PC-3 (cell line): Measurements from ENCODE around the gene TWNK. TPM values are rescaled to one million over a fixed set of nuclear protein-coding genes. Genes with fewer than 3 reads are reported as not detected.

Experiments used
- ATAC-seq: fragments of 200-7000 bp; cut with Tn5 transposase; 2 replicates; pipeline ENCODE4 v1.9.1; 2020; ENCODE audit warnings: mild to moderate bottlenecking, moderate library complexity
- BruUV-seq: library from RNA; stranded (reverse); fragments of 400-500 nt; replicated peaks from 2 replicates; lab custom pipeline; 2021; lab: Mats Ljungman, UMichigan
- CTCF ChIA-PET: fragments of 300-600 bp; sonication (Branson Sonifier 250); formaldehyde crosslinking; loops from one replicate; lab custom pipeline; 2022; ENCODE audit warnings: antibody characterized with exemption; lab: Charles Lee
- POLR2A ChIA-PET: fragments of 300-600 bp; sonication (Branson Sonifier 250); formaldehyde crosslinking; loops from one replicate; lab custom pipeline; 2022; ENCODE audit warnings: antibody characterized with exemption; ENCODE audit not compliant: unreplicated experiment; lab: Charles Lee
- DNase-seq: peaks from one replicate; pipeline ENCODE4 v3.0.0-alpha.2; 2015
- H2AFZ ChIP-seq: fragments of 300-600 bp; sonication (generic); 2 replicates; pipeline ENCODE4 v1.6.0; 2016; ENCODE audit warnings: antibody characterized with exemption, low read length
- H3F3A ChIP-seq: fragments of 300-600 bp; sonication (generic); one replicate; pipeline ENCODE4 v1.6.0; 2017; ENCODE audit warnings: antibody characterized with exemption, low read length, control low read depth, mild to moderate bottlenecking; ENCODE audit not compliant: unreplicated experiment
- H3K27ac ChIP-seq: fragments of 300-600 bp; sonication (generic); 2 replicates; pipeline ENCODE4 v1.5.1; 2016; ENCODE audit warnings: mild to moderate bottlenecking, low read length
- H3K27me3 ChIP-seq: fragments of 300-600 bp; sonication (generic); 2 replicates; pipeline ENCODE4 v1.6.1; 2016; ENCODE audit warnings: low read length, mixed read lengths
- H3K36me3 ChIP-seq: fragments of 300-600 bp; sonication (generic); 2 replicates; pipeline ENCODE4 v1.6.1; 2016; ENCODE audit warnings: low read depth, mixed run types, low read length, mixed read lengths
- H3K4me1 ChIP-seq: fragments of 300-600 bp; sonication (generic); 2 replicates; pipeline ENCODE4 v1.5.1; 2016; ENCODE audit warnings: low read length; ENCODE audit not compliant: insufficient read depth
- H3K4me2 ChIP-seq: fragments of 300-600 bp; sonication (generic); 2 replicates; pipeline ENCODE4 v1.6.0; 2016; ENCODE audit warnings: low read length
- H3K4me3 ChIP-seq: fragments of 300-600 bp; sonication (generic); 2 replicates; pipeline ENCODE4 v1.5.1; 2016; ENCODE audit warnings: mild to moderate bottlenecking, low read length, mixed read lengths
- H3K79me2 ChIP-seq: fragments of 300-600 bp; sonication (generic); 2 replicates; pipeline ENCODE4 v1.6.1; 2017; ENCODE audit warnings: low read length, mixed read lengths
- H3K9ac ChIP-seq: fragments of 300-600 bp; sonication (generic); 2 replicates; pipeline ENCODE4 v1.6.0; 2016; ENCODE audit warnings: mild to moderate bottlenecking, low read length
- H3K9me2 ChIP-seq: fragments of 300-600 bp; sonication (generic); replicated peaks from 2 replicates; pipeline ENCODE4 v1.6.1; 2016; ENCODE audit warnings: mixed run types, low read length, mixed read lengths
- H3K9me3 ChIP-seq: fragments of 300-600 bp; sonication (generic); 2 replicates; pipeline ENCODE4 v1.6.1; 2016; ENCODE audit warnings: low read length, mixed read lengths
- H4K20me1 ChIP-seq: fragments of 300-600 bp; sonication (generic); 2 replicates; pipeline ENCODE4 v1.6.1; 2016; ENCODE audit warnings: low read length, mixed read lengths
- EZH2 ChIP-seq: fragments of 300-600 bp; sonication (generic); IDR thresholded peaks from one replicate; pipeline ENCODE4 v1.6.1; 2017; ENCODE audit warnings: antibody characterized with exemption, mild to moderate bottlenecking, low read length; ENCODE audit not compliant: unreplicated experiment
- EZH2phosphoT487 ChIP-seq: fragments of 300-600 bp; sonication (generic); IDR thresholded peaks from 2 replicates; pipeline ENCODE4 v1.6.1; 2018; ENCODE audit warnings: mild to moderate bottlenecking, antibody characterized with exemption, low read length, borderline replicate concordance
- intact Hi-C: fragments of 100-400 bp; cut with micrococcal nuclease; formaldehyde crosslinking; loops from 2 replicates; pipeline ENCODE4 v1.9.0; 2023
- total RNA-seq: library from RNA; depleted of rRNA; stranded (reverse); fragments of >200 nt; gene quantifications from 2 replicates; pipeline ENCODE4 v1.2.3, GENCODE V29; 2014
- TF ChIP-seq, protein P1 (sequence below): fragments of 300-600 bp; sonication (generic); conservative IDR thresholded peaks from 2 replicates; pipeline ENCODE4 v1.5.1; 2017; ENCODE audit warnings: antibody characterized with exemption, low read depth, mild to moderate bottlenecking, low read length

Gene TWNK
- total RNA-seq, 1 experiment from 2014 or later, result 7.5 TPM

- H3K4me2 ChIP-seq, result no peak overlapping the region
- no peak overlapping the region for H3K4me3 ChIP-seq
- H2AFZ ChIP-seq, result no peak overlapping the region
- no peaks in the 10 kb centered on the region for H4K20me1 ChIP-seq
- no TSS peak for BruUV-seq
- H3K9ac ChIP-seq, result no peak overlapping the region
- H3K9me2 ChIP-seq, result no peaks in the 10 kb centered on the region
- peaks cover 11% of the 10 kb centered on the region for H3K4me1 ChIP-seq
- no peak overlapping the region for H3K27ac ChIP-seq
- ATAC-seq (no peak), DNase-seq (no peak)
- intact Hi-C loops, result no loop called here
- no peaks in the 10 kb centered on the region for H3K36me3 ChIP-seq
- H3K9me3 ChIP-seq, result no peaks in the 10 kb centered on the region
- ChIA-PET CTCF (no interaction called here), POLR2A (no interaction called here)
- no peak for TF ChIP-seq EZH2
- TF ChIP-seq EZH2phosphoT487, result no peak
- TF ChIP-seq, protein P1, sequence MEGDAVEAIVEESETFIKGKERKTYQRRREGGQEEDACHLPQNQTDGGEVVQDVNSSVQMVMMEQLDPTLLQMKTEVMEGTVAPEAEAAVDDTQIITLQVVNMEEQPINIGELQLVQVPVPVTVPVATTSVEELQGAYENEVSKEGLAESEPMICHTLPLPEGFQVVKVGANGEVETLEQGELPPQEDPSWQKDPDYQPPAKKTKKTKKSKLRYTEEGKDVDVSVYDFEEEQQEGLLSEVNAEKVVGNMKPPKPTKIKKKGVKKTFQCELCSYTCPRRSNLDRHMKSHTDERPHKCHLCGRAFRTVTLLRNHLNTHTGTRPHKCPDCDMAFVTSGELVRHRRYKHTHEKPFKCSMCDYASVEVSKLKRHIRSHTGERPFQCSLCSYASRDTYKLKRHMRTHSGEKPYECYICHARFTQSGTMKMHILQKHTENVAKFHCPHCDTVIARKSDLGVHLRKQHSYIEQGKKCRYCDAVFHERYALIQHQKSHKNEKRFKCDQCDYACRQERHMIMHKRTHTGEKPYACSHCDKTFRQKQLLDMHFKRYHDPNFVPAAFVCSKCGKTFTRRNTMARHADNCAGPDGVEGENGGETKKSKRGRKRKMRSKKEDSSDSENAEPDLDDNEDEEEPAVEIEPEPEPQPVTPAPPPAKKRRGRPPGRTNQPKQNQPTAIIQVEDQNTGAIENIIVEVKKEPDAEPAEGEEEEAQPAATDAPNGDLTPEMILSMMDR, result no peak
- no peaks in the 10 kb centered on the region for H3K27me3 ChIP-seq
- H3F3A ChIP-seq, result no peaks in the 10 kb centered on the region
- peaks cover 6% of the 10 kb centered on the region for H3K79me2 ChIP-seq
Observed at GRCh38 chr10:100981178-100981772, 6.1 kb upstream of the TWNK start.

DNA sequence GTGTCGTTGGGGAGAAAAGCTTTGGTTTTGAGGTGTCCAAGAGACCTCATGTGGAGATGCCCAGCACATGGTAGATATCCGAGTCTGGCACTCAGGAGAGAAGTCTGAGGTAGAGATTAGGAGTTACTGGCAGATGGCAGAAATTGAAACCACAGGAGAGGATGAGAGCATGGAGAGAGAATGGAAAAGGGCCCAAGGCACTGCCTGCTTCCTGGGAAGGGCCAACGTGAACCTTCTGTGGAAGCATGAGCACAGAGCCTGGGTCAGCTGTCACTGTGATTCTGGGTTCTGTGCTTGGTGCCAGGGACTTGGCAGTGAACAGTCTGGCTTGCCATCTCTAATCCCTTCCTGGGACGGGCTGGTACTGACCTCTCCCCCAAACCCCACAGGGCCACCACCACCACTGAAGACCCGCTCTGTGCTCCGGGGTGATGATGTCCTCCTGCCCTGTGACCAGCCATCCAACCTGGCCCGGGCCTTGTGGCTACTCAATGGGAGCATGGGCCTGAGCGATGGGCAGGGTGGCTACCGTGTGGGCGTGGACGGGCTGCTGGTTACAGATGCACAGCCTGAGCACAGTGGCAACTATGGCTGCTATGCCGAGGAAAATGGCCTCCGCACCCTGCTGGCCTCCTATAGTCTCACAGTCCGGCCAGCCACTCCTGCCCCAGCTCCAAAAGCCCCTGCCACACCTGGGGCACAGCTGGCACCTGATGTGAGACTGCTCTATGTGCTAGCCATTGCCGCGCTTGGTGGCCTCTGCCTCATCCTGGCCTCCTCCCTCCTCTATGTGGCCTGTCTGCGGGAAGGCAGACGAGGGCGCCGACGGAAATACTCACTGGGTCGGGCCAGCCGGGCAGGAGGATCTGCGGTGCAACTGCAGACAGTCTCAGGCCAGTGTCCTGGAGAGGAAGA lies 4.2 kb upstream of the TWNK start:
- H3K36me3 ChIP-seq, result no peaks in the 10 kb centered on the region
- intact Hi-C loops, result no loop called here

More for the DNA sequence above, 4.2 kb upstream of the TWNK start:
- Histone ChIP-seq H3K9ac (no peak overlapping the region), H3K9me2 (no peaks in the 10 kb centered on the region), H3F3A (no peaks in the 10 kb centered on the region), H3K27me3 (no peaks in the 10 kb centered on the region), H3K4me3 (no peak overlapping the region), H3K79me2 (peaks cover 25% of the 10 kb centered on the region), H3K9me3 (no peaks in the 10 kb centered on the region), H2AFZ (no peak overlapping the region), H3K4me1 (peaks cover 6% of the 10 kb centered on the region), H4K20me1 (no peaks in the 10 kb centered on the region), H3K27ac (no peak overlapping the region), H3K4me2 (no peak overlapping the region)
- CTCF ChIA-PET, result no interaction called here
- ATAC-seq, result no peak
- no TSS peak for BruUV-seq
- no peak for DNase-seq
- POLR2A ChIA-PET, result no interaction called here
- TF ChIP-seq, protein P1, result no peak
- TF ChIP-seq EZH2phosphoT487 (no peak), EZH2 (no peak)
